ENCODE data around the gene STRN3. TPM values are rescaled to one million over a fixed set of nuclear protein-coding genes. Genes with fewer than 3 reads are reported as not detected.

Gene STRN3
- total RNA-seq, 1 experiment from 2014 or later, result 52.1 TPM

DNA sequence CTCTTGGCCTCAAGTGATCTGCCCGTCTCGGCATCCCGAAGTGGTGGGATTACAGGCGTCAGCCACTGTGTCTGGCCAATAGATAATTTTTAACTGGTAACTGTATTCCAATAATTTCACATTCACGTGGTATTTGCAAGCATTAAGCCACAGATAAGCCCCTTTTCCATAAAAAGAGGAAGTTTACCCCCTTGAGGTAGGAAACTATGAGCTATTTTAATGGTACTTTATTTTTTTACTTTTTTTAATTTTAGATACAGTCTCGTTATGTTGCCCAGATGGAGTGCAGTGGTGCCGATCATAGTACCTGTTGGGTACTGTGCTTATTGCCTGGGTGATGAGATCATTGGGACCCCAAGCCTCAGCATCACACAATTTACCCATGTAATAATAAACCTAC is 43.6 kb downstream of the STRN3 start:
- Histone ChIP-seq H2BK20ac (ENCODE audit: low read depth, low read length, poor library complexity, severe bottlenecking) (no peak overlapping the region), H3K14ac (ENCODE audit: insufficient read depth, low read length) (no peak overlapping the region), H3K9me3 (ENCODE audit: control insufficient read depth, low read depth, low read length) (no peaks in the 10 kb centered on the region), H4K8ac (replicated peaks; ENCODE audit: insufficient read length, low read depth, low read length) (no peak overlapping the region), H3K4me1 (ENCODE audit: insufficient read depth, low read length) (no peaks in the 10 kb centered on the region), H3K23ac (ENCODE audit: insufficient read length, low read depth, low read length) (no peak overlapping the region), H4K5ac (ENCODE audit: insufficient read length, low read depth, low read length) (no peak overlapping the region), H3K56ac (ENCODE audit: insufficient read length, low read depth, low read length) (no peak overlapping the region), H3T11ph (ENCODE audit: low read length) (no peak overlapping the region), H3K27ac (ENCODE audit: insufficient read length, low read depth, low read length) (no peak overlapping the region), H4K20me1 (ENCODE audit: control insufficient read depth, insufficient read depth, insufficient read length) (no peaks in the 10 kb centered on the region), H2AK5ac (ENCODE audit: insufficient read length, low read length) (no peak overlapping the region), H3K9ac (ENCODE audit: extremely low read depth, insufficient read length, low read length) (no peak overlapping the region), H3K23me2 (ENCODE audit: insufficient read length, low read depth, low read length, poor library complexity, severe bottlenecking) (no peaks in the 10 kb centered on the region), H3K79me2 (ENCODE audit: insufficient read depth, low read length) (peaks cover 9% of the 10 kb centered on the region; the same call in 1 of the 2 replicates), H3K27me3 (ENCODE audit: insufficient read depth, low read length) (no peaks in the 10 kb centered on the region), H3K4me2 (ENCODE audit: insufficient read depth, insufficient read length, low read length) (no peak overlapping the region), H4K91ac (ENCODE audit: insufficient read length, low read depth, low read length) (no peak overlapping the region), H2BK15ac (ENCODE audit: low read depth, low read length) (no peak overlapping the region), H2BK12ac (ENCODE audit: insufficient read length, low read depth, low read length) (no peak overlapping the region), H2BK120ac (ENCODE audit: low read depth, low read length, poor library complexity, severe bottlenecking) (no peak overlapping the region), H2BK5ac (ENCODE audit: insufficient read length, low read length) (no peak overlapping the region), H3K4ac (ENCODE audit: low read depth, low read length) (no peak overlapping the region), H3K18ac (ENCODE audit: insufficient read length, low read depth, low read length) (no peak overlapping the region), H2AFZ (ENCODE audit: low read length) (no peak overlapping the region), H3K79me1 (ENCODE audit: insufficient read depth, low read depth, low read length, poor library complexity, severe bottlenecking) (peaks cover 5% of the 10 kb centered on the region)
- no peaks in the 10 kb centered on the region for H3K9me3 Mint-ChIP-seq
- H3K27me3 Mint-ChIP-seq (ENCODE audit: low read depth), result no peaks in the 10 kb centered on the region
- H3K4me3 Mint-ChIP-seq, result no peak overlapping the region
- H3K36me3 Mint-ChIP-seq (ENCODE audit: insufficient read depth in 1 of 3, low read depth in 3 of 3), result peaks cover 0 to 6% (median 1%) of the 10 kb centered on the region in 3 experiments; a peak in 3 of 7 replicates
- H3K4me1 Mint-ChIP-seq, result peaks cover 8 to 9% of the 10 kb centered on the region in 2 experiments; a peak in 3 of 4 replicates
- DNase-seq, result no peak
- no peak overlapping the region for H3K27ac Mint-ChIP-seq
- no CpG with 5 or more reads among the region's 7 CpGs for WGBS (ENCODE audit: extremely low coverage, insufficient read length, low lambda C conversion rate)
- TF ChIP-seq, protein P1, sequence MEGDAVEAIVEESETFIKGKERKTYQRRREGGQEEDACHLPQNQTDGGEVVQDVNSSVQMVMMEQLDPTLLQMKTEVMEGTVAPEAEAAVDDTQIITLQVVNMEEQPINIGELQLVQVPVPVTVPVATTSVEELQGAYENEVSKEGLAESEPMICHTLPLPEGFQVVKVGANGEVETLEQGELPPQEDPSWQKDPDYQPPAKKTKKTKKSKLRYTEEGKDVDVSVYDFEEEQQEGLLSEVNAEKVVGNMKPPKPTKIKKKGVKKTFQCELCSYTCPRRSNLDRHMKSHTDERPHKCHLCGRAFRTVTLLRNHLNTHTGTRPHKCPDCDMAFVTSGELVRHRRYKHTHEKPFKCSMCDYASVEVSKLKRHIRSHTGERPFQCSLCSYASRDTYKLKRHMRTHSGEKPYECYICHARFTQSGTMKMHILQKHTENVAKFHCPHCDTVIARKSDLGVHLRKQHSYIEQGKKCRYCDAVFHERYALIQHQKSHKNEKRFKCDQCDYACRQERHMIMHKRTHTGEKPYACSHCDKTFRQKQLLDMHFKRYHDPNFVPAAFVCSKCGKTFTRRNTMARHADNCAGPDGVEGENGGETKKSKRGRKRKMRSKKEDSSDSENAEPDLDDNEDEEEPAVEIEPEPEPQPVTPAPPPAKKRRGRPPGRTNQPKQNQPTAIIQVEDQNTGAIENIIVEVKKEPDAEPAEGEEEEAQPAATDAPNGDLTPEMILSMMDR (conservative IDR thresholded peaks at IDR 0.05), result no peak

Data from H9 (cell line).